HepG2 (cell line): ENCODE data around the gene MRFAP1L1. TPM values are rescaled to one million over a fixed set of nuclear protein-coding genes. Genes with fewer than 3 reads are reported as not detected.

Experiments used
- FOXA1 ChIP-seq, 2 experiments: fragments of 450-650 bp in 1 of 2; sonication (generic) in 1 of 2; formaldehyde crosslinking in 1 of 2; IDR thresholded peaks; 2 replicates each; pipeline versions ENCODE4 v1.4.0 to v1.6.1; 2016 to 2020; ENCODE audit warnings: missing genetic modification reagents in 1 of 2
- ZNF616 ChIP-seq: sonication (generic); formaldehyde crosslinking; IDR thresholded peaks from 2 replicates; pipeline ENCODE4 v1.5.0; 2020; ENCODE audit warnings: low read depth, mild to moderate bottlenecking, missing genetic modification reagents
- polyA plus RNA-seq, 8 experiments: library from polyadenylated mRNA; depleted of rRNA in 3 of 8; stranded (reverse) in 7 of 8; unstranded in 1 of 8; fragments of >200 nt; fragmentation: Illumina TruSeq in 4 of 8; extraction: Trizol in 4 of 8; gene quantifications; 2 replicates each; pipeline versions ENCODE4 v1.2.1 to v1.2.3, GENCODE V29; 2011 to 2016; ENCODE audit warnings: low read depth in 4 of 8, missing spikeins in 1 of 8, mixed read lengths in 1 of 8; ENCODE audit not compliant: insufficient read depth in 1 of 8
- total RNA-seq, 5 experiments: library from RNA; depleted of rRNA; stranded (reverse); fragments of >200 nt; fragmentation: Illumina TruSeq; extraction: Trizol; gene quantifications; 2 replicates each; pipeline ENCODE4 v1.2.3, GENCODE V29; 2016; ENCODE audit warnings: low read depth in 1 of 5
- TF ChIP-seq, protein P1 (sequence below): sonication (generic); formaldehyde crosslinking; IDR thresholded peaks from 2 replicates; pipeline ENCODE4 v1.4.0; 2020; ENCODE audit warnings: mild to moderate bottlenecking, missing genetic modification reagents
- TF ChIP-seq, protein P2 (sequence below): sonication (generic); formaldehyde crosslinking; IDR thresholded peaks from 2 replicates; pipeline ENCODE4 v1.9.0; 2022; ENCODE audit warnings: low read depth, missing genetic modification reagents
- TF ChIP-seq, protein P3 (sequence below): sonication (generic); formaldehyde crosslinking; IDR thresholded peaks from 2 replicates; pipeline ENCODE4 v1.4.0; 2020; ENCODE audit warnings: missing genetic modification reagents
- TF ChIP-seq, protein P4 (sequence below): sonication (generic); formaldehyde crosslinking; IDR thresholded peaks from 2 replicates; pipeline ENCODE4 v1.4.0; 2020; ENCODE audit warnings: mild to moderate bottlenecking, missing genetic modification reagents
- TF ChIP-seq, protein P5 (sequence below): sonication (generic); formaldehyde crosslinking; IDR thresholded peaks from 2 replicates; pipeline ENCODE4 v1.4.0; 2020; ENCODE audit warnings: missing genetic modification reagents
- TF ChIP-seq, protein P6 (sequence below): sonication (generic); formaldehyde crosslinking; IDR thresholded peaks from 2 replicates; pipeline ENCODE4 v1.8.1; 2022; ENCODE audit warnings: low read depth, mild to moderate bottlenecking, missing genetic modification reagents

MRFAP1L1 gene
- total and polyA plus RNA-seq, 2 of the 13 experiments (the other 11 are each of a cell fraction or from before 2014, with no cell fraction given), result 44.8 to 76.6 TPM

DNA sequence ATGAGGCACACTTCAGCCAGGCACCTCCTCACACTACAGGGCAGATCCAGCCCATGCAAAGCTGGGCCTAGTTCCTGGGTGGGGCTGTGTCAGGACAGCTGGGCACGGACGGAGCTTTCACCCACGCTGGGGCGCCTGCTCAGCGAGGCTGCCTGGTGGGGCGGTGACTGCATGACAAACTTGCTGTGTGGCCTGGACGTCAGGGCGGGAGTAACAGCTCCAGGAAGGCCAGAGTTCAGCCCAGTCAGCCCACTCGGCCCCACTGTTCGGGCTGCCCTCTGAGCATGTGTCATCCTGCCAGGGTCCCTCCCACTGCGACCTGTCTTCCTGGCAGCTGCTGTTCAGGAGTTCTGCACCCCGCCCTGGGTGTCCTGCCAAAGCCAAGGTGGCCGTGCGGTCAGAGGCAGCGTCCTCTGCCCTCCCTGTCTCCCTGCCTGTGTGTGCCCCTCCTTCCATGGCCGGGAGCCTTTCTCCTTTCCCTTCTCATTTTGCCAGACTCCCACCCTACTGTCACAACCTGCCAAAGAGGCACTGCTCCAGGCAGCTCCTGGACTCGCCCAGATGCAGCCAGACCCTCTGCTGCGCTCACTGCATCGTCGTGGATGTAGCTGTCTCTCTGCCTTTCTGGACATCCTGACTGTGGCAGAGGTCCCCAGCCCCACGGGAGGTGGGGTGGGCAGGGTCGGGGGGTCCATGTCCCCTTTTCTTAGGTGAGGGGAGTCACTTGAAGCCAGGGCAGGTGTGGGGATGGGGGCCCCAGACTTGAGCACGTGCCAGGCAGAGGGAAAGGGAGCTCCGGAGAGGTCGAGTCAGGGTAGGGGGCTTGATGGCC, 39.9 kb upstream of the MRFAP1L1 start (continued):
- no peak for TF ChIP-seq FOXA1 (IDR thresholded peaks at IDR 0.05)
- peak; percentile 55 for TF ChIP-seq FOXA1 (CRISPR knock-in tag; IDR thresholded peaks at IDR 0.05)
- TF ChIP-seq, protein P1, sequence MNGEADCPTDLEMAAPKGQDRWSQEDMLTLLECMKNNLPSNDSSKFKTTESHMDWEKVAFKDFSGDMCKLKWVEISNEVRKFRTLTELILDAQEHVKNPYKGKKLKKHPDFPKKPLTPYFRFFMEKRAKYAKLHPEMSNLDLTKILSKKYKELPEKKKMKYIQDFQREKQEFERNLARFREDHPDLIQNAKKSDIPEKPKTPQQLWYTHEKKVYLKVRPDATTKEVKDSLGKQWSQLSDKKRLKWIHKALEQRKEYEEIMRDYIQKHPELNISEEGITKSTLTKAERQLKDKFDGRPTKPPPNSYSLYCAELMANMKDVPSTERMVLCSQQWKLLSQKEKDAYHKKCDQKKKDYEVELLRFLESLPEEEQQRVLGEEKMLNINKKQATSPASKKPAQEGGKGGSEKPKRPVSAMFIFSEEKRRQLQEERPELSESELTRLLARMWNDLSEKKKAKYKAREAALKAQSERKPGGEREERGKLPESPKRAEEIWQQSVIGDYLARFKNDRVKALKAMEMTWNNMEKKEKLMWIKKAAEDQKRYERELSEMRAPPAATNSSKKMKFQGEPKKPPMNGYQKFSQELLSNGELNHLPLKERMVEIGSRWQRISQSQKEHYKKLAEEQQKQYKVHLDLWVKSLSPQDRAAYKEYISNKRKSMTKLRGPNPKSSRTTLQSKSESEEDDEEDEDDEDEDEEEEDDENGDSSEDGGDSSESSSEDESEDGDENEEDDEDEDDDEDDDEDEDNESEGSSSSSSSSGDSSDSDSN (CRISPR knock-in tag), result peak; percentile 87
- TF ChIP-seq ZNF616, result no peak
- TF ChIP-seq, protein P2, sequence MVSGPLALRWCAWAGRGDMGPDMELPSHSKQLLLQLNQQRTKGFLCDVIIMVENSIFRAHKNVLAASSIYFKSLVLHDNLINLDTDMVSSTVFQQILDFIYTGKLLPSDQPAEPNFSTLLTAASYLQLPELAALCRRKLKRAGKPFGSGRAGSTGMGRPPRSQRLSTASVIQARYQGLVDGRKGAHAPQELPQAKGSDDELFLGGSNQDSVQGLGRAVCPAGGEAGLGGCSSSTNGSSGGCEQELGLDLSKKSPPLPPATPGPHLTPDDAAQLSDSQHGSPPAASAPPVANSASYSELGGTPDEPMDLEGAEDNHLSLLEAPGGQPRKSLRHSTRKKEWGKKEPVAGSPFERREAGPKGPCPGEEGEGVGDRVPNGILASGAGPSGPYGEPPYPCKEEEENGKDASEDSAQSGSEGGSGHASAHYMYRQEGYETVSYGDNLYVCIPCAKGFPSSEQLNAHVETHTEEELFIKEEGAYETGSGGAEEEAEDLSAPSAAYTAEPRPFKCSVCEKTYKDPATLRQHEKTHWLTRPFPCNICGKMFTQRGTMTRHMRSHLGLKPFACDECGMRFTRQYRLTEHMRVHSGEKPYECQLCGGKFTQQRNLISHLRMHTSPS (CRISPR knock-in tag), result peak; percentile 95
- TF ChIP-seq, protein P3, sequence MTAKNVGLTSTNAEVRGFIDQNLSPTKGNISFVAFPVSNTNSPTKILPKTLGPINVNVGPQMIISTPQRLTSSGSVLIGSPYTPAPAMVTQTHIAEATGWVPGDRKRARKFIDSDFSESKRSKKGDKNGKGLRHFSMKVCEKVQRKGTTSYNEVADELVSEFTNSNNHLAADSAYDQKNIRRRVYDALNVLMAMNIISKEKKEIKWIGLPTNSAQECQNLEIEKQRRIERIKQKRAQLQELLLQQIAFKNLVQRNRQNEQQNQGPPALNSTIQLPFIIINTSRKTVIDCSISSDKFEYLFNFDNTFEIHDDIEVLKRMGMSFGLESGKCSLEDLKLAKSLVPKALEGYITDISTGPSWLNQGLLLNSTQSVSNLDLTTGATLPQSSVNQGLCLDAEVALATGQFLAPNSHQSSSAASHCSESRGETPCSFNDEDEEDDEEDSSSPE (CRISPR knock-in tag), result peak; percentile 80
- TF ChIP-seq, protein P4, sequence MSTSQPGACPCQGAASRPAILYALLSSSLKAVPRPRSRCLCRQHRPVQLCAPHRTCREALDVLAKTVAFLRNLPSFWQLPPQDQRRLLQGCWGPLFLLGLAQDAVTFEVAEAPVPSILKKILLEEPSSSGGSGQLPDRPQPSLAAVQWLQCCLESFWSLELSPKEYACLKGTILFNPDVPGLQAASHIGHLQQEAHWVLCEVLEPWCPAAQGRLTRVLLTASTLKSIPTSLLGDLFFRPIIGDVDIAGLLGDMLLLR (CRISPR knock-in tag), result peak; percentile 93
- TF ChIP-seq, protein P5, sequence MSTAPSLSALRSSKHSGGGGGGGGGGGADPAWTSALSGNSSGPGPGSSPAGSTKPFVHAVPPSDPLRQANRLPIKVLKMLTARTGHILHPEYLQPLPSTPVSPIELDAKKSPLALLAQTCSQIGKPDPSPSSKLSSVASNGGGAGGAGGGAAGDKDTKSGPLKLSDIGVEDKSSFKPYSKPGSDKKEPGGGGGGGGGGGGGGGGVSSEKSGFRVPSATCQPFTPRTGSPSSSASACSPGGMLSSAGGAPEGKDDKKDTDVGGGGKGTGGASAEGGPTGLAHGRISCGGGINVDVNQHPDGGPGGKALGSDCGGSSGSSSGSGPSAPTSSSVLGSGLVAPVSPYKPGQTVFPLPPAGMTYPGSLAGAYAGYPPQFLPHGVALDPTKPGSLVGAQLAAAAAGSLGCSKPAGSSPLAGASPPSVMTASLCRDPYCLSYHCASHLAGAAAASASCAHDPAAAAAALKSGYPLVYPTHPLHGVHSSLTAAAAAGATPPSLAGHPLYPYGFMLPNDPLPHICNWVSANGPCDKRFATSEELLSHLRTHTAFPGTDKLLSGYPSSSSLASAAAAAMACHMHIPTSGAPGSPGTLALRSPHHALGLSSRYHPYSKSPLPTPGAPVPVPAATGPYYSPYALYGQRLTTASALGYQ (CRISPR knock-in tag), result 0 out of 2 replicates have a peak, but pooled peaks have one; percentile 36
- TF ChIP-seq, protein P6, sequence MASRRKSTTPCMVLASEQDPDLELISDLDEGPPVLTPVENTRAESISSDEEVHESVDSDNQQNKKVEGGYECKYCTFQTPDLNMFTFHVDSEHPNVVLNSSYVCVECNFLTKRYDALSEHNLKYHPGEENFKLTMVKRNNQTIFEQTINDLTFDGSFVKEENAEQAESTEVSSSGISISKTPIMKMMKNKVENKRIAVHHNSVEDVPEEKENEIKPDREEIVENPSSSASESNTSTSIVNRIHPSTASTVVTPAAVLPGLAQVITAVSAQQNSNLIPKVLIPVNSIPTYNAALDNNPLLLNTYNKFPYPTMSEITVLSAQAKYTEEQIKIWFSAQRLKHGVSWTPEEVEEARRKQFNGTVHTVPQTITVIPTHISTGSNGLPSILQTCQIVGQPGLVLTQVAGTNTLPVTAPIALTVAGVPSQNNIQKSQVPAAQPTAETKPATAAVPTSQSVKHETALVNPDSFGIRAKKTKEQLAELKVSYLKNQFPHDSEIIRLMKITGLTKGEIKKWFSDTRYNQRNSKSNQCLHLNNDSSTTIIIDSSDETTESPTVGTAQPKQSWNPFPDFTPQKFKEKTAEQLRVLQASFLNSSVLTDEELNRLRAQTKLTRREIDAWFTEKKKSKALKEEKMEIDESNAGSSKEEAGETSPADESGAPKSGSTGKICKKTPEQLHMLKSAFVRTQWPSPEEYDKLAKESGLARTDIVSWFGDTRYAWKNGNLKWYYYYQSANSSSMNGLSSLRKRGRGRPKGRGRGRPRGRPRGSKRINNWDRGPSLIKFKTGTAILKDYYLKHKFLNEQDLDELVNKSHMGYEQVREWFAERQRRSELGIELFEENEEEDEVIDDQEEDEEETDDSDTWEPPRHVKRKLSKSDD (CRISPR knock-in tag), result peak; percentile 83; the same call in 1 of the 2 replicates
